Stimulated activated CD8-positive, alpha-beta memory T cell treated with anti-CD3 and anti-CD28 coated beads, Interleukin-15, amount 100 ng/mL, for 24 hours (primary cell): ENCODE results near the gene RGSL1.
"Not testable (repeated sequence)": the region's sequence is repeated elsewhere in the genome, so short reads cannot be mapped to it uniquely, and the experiment has no call there.

Source experiments
- DNase-seq: peaks from one replicate; pipeline ENCODE4 v3.0.0-alpha.2; 2020; ENCODE audit warnings: low read depth

The RGSL1 gene

DNA sequence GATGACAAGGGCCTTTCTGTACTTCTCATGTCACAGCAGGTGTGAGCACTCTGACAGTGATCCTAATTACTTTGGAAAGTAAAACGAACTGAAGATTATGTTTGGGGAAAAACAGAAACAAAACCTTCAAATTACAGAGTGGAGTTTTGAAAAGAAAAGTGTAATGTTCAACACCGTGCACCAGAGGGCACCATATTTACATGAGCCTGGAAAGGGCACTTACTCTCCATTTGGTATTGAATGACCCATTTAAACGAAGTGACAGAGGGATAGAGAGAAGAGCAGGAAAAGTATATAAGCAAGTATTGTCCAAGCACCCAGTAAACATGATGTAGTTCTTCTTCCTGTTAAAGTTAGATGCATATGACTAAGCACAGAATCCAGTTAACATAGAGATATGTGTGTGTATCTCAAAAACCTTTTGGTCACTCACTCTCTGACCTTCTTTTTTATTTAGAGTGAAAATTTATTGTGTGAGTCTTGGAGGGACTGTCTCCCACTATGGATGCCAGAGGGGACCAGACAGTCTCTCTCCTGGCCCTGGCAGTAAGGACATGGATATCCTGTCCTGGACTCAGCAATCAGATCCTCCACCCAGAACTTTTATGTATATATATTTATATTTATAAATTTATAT is 3.8 kb upstream of the RGSL1 start:
- DNase-seq = no peak

DNA sequence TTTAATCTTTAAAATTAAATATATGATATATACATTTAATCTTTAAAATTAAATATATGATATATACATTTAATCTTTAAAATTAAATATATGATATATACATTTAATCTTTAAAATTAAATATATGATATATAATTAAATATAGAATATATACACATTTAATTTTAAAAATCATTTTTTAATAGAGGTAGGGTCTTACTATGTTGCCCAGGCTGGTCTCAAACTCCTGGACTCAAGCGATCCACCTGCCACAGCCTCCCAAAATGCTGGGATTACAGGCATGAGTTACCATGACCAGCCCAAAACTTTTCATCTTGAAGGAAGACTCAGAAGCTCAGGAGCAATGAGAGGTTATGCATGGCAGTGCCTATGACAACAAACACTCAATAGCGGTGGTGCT is 2.8 kb upstream of the RGSL1 start:
- not testable (repeated sequence) for DNase-seq

DNA sequence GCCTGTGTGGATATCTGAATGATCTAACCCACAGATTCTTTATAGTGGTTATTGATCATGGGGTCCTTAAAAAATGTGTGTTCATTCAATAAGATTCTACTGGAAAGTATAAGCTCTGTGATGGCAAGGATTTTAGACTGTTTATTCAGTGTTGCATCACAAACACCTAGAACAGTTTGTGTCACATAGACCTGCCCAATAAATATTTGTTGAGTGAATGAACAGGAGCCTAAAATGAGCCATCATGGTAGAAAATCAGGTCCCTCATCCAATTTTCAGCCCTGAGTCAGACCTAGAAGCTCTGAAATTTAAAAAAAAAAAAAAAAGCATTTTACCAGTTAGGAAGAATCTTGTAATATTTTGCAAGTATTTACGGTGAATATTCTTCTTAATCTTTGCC is 2.3 kb upstream of the RGSL1 start:
- no peak for DNase-seq

DNA sequence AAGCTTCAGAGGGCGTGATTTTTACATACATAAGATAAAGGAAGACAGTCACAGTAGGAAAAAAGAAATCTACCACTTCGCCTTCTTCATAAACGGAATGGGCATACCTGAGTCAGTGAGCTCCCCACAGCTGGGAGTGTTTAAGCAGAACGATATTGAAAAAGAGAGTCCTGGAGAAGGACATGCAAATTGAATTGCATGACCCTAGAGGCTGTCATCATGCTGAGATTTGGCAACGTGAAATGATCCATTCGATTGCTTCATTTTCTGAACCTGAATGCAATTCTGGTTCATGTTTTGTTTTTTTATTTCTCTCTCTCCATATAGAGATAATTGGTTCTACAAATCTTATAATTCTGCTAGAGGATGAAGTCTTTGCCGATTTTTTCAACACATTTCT is 3.7 kb downstream of the RGSL1 start:
- no peak for DNase-seq

DNA sequence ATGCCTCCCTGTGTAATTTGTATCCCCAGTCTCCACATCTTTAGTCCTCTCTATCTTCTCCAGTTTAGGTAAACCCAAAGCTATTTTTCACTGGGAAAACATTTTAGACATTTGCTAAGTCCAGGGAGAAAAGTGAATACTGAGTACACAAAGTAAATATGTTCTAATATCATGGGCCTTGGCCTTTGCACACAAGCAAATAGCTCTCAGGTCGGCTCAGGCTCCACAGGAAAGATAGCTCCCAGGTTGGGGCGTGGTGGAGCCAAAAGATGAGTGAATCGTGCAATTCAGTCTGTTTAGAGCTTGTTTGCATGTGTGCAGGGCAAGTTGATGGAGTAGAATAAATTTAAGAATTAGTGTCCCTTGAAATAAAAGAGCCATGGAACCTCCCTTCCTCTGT is 7.9 kb downstream of the RGSL1 start:
- DNase-seq = no peak

DNA sequence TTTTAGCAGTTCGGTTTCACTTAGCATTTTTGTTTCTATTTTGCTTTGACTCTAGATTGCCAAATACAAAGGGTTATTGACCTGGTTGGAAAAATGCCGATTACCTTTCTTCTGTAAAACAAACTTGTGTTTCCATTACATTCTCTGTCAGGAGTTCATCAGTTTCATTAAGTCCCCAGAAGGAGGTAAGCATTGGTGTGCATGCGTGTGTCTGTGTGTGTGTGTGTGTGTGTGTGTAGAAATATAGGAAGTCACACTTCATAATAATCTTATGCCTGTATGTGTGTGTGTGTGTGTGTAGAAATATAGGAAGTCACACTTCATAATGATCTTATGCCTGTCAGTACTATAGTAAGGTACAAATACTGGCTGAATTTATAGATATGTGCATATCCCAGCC is 10.0 kb downstream of the RGSL1 start:
- no peak for DNase-seq

DNA sequence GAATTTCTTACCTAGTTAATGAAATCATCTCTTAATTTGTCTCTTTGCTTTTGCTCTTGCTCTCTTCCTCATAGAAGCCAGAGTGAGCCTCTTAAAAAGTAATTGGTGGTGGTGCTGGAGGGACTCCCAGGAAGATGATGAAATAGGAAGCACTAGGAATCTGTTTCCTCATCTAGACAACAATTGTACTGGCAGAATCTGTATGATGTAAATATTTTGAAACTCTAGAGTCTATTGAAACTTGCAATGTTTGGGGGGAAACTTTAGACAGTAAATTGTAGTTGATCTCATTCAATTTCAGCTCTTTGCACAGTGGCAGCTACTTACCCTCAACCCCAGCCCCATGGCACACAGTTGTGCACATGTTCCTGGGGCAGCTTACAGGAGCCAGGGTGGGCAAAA is 10.6 kb downstream of the RGSL1 start:
- no peak for DNase-seq

DNA sequence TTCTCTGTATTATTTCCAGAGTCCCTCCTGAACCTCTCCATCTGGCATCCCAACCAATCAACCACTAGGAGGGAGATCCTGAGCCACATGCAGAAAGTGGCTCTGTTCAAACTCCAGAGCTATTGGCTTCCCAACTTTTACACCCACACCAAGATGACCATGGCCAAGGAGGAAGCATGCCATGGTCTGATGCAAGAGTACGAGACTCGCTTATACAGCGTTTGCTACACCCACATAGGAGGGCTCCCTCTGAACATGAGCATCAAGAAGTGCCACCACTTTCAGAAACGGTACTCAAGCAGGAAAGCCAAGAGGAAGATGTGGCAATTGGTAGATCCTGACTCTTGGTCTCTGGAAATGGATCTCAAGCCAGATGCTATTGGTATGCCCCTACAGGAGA is 23.6 kb downstream of the RGSL1 start:
- no peak for DNase-seq

DNA sequence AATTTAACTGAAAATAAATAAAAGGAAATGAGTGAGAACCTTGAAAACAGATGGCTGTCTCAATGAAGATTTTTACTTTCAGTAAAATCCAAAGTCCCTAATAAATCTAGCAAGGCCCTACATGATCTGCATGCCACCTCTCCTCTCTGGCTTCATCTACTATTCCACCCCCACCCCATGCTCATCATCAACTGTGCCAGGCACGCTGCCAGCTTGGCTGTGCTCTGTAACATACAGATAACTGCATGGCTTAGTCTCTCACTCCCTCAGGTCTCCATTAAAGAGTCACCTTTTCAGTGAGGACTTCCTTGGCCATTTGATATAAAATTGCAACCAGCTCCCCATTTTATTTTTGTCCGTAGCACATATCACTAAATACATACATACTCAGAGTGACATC is 26.7 kb downstream of the RGSL1 start:
- DNase-seq = no peak

DNA sequence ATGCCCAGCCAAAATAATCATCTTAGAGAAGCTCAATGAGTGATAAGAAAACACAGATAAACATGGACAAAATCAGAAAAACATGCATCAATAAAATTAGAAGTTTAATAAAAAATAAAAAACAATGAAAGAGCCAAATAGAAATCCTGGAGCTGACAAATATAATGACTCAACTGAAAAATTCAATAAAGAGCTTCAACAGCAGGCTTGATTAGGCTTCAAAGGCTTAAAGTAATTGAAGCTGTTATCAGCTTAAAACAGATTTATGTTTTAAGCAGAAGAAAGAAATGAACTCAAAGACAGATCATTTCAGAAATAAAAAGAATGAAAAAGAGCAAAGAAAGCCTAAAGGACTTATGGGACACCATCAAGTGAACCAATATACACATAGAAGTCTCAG is 28.3 kb downstream of the RGSL1 start:
- no peak for DNase-seq

DNA sequence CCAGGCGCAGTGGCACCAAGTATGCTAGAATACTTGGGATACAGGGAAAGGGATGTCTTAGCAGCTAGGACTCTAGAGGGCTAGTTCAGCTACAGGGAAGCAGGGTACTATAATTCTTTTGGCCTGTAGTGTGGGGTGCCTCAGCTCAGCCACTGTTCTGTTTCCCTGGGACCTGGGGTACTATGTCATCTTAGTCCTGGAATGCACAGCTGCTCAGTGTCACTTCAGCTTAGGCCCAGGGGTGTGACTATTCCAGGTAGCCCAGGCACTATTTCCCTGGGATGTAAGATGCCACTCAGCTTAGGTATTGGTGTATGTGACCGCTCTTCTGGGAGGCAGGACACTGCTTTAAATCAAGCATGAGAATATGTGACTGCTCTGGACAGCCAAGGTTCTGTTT is 34.1 kb downstream of the RGSL1 start:
- DNase-seq = no peak

DNA sequence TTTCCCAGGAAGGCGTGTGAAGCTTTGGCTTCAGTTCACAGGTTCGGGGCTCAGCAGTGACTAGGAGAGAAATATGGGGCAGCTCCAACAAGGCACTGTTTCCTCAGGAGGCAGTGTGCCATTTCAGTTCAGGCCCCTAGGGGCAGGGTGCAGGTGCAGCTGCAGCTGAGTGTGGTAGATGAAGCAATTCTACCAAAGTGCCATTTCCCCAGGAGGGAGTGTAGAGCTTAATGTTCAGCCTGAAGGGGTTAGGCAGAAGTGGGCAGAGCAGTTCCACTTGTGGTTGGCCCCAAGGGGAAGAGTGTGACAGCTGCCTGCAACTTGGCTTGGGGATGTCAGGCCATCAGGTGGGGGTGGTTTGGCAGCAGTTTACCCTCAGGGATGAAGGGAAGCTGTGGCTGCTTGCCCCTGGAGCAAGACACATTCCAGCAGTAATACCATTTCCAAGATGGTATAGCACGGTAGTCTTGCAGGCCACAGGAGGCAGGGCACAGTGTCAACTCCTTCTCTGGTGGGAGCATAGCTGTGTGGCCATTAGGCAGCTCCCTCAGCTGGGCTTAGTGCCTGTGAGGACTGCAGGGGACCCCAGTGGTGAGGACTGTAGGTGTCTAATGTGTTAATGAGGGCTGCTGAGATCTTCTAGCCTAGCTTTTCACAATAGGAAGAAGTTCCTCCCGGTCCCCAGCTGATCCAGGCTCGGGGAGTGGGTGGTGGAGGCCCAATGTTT is 34.7 kb downstream of the RGSL1 start:
- DNase-seq = no peak

DNA sequence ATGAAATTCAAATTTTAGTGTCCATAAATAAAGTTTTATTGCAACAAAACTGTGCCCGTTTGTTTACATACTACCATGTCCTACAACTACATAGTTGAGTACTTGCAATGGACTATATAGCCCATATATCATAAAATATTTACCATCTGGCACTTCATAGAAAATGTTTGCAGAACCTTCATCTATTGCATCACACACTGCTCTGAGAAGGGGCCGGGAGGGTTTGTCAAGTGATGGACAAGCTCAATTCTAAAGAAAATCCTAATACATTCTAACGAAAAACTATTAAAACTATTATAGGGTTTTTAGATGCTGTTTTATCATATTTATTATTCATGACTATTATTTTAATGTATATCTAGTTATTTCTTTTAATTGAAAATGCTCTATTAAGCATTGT is 35.9 kb downstream of the RGSL1 start:
- no peak for DNase-seq

DNA sequence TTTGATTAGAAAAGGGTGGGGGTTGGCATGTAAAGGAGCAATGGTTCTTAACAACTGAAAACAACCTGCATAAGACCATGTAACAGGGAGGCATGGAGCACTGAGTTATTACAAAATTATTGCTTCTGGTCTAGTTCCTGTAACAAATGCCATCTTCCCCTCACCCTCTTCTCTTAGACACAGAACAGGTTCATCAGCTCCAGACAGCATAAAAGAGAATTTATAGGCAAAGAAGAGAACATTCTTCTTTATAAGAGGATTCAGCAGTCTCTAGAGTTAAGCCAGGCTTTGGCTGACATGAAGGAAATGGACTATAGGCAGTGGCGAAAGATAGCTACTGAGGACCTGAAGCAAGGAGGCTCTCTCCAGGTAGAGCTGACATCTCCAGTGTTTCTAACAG is 38.9 kb downstream of the RGSL1 start:
- DNase-seq = no peak

DNA sequence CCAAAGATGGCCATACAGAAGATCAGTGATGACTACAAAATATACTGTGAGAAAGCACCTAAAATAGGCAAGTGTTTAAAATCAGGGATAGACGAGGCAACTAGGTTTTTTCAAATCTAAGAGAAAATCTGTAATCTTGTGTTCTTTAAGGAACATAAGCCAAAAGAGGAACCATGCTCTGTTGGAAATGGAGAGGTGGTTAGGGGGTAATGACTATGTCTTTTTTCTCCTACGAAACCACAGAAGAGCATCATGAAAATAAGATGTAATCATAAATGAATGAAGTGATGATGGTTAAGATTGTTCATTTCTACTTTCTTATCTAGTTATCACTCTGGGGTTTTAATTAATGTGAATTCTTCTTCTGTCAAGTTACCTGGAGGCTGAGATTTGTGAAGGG is 43.1 kb downstream of the RGSL1 start:
- DNase-seq = no peak

DNA sequence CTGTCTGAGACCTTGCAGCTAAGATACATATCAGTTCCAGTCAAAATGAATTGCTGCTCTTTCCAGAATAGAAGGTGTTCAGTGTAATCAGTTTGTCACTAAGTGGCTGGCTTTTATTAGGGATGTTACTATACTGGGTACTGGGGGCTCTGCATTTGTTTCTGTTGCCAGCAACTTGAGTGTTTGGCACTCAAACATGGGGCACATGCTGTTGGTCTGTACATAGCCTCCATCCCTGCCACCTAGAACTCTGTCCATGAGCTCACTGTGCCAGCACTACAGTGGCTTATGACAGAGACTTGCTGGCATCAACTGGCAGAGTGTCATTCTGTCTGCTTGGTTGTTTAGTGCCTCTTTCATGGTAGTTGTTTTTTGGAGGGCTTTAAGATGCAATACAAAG is 45.1 kb downstream of the RGSL1 start:
- no peak for DNase-seq

DNA sequence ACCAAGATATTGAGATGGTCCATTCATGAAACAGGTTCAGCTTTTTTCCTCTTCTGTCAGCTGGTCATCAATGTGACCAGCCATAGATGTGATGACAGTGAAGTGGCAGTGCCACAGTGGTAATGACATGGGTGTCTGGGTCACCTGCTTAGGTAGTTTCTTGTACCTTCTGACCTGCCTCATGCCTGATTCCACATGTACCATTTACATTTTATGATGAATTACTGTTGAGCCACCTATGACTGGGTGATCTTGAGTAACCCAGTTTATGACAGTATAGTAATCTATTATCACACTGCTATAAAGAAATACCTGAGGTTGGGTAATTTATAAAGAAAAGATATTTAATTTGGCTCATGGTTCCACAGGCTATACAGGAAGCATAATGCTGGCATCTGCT is 45.7 kb downstream of the RGSL1 start:
- DNase-seq = no peak

DNA sequence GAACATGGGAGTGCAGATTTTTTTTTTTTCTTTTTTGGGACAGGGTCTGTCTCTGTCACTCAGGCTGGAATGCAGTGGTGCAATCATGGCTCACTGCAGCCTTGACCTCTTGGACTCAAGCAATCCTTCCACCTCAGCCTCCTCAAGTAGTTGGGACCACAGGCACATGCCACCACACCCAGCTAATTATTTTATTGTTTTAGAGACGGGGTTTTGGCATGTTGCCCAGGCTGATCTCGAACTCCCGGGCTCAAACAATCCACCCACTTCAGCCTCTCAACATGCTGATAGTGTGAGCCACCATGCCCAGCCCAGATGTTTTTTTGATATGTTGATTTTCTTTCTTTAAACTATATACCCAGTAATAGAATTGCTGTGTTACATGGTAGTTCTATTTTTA is 57.7 kb downstream of the RGSL1 start:
- DNase-seq = no peak

DNA sequence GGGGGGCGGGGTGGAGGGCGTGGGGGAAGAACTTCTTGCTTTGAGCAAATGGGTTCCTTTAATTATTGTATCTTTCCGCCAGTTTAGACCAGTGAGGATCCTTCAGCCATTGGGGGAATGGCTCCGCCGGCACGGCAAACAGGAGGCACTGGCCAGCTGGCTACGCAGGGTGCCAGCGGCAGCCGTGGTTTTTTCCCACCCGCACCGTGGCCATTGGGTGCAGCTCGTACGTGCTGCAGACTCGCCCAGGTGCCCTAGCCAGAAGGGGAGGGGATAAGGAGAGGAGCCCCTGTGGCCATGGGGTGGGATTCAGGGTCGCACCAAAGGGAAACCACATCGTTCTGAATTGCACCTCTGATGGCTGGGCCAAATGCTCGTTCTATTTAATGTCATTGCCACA is 65.6 kb downstream of the RGSL1 start:
- no peak for DNase-seq

DNA sequence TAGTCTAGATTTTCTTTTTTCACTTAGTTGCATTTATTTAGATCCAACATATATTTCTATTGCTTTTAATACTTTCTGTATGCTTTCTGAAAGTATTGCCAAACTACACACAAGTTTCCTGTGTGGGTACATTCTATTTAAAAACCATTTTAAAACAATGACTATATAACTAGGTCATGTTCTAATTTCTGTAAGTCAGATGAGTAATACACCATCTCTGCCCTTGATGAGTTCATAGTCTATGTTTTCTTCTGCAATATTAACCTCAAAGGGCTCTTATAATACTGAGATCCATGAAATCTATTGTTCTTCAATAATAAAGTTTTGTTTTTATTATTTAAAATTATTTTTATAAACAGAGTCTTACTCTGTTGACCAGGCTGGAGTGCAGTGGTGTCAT is 70.8 kb downstream of the RGSL1 start:
- DNase-seq = no peak

DNA sequence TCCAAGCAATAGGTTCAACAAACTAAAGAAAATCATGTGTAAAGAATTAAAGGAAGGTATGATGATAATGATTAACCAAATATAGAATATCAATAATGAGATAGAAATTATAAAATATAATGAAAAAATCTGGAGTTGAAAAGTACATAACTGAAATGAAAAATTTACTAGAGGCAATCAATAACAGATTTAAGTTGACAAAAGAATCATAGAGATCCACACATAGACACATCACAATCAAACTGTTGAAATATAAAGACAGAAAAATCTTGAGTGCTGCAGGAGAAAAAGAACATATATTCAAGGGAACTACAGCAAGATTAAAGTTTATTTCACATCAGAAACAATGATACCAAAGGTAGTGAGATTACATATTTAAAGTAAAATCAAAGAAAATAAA is 75.4 kb downstream of the RGSL1 start:
- DNase-seq = no peak

DNA sequence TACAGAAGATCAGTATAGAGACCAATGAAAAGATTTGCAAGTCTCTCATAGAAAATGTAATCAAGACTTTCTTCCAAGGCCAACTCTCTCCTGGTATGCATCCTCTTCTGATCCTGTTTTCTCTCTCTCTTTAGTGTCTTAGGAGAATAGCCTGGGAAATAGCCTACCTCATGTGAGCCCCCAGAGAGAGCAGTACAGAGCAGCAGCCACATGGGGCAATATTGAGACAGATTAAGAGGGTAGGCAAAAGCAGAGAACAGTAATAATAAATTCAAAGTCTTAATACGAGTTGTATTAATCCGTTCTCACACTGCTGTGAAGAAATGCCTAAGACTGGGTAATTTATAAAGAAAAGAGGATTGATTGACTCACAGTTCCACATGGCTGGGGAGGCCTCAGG is 77.7 kb downstream of the RGSL1 start:
- DNase-seq = no peak

DNA sequence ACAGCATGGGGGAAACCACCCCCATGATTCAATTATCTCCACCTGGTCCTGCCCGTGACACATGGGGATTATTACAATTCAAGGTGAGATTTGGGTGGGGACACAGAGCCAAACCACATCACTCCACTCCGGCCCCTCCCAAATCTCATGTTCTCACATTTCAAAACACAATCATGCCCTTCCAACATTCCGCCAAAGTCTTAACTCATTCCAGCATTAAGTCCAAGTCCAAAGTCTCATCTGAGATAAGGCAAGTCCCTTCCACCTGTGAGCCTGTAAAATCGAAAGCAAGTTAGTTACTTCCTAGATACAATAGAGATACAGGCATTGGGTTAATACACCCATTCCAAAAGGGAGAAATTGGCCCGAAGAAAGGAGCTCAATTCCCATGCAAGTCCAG is 78.3 kb downstream of the RGSL1 start:
- DNase-seq = not testable (repeated sequence)

DNA sequence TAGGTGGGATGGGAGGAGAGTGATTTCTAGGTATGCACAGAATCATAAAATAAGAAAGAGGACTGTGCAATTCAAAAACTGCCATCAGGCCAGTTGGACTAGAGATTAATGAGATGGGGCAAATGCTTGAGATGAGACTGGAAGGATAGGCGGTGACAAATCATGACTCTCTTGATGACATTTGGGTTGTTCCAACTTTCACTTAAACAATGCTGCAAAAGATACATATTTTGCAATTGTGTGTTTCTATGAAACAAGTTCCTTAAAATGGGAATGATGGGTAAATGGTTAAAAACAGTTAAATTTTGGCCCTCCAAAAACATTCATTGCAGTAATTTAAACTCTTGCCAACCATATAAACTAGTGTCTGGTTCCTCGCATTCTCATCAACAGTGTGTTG is 84.0 kb downstream of the RGSL1 start:
- no peak for DNase-seq
